K562 (cell line): ENCODE data around the gene CDC42SE2. TPM values are rescaled to one million over a fixed set of nuclear protein-coding genes. Genes with fewer than 3 reads are reported as not detected.
A peak's percentile ranks its signal among the peaks of the same experiment; 100 is the strongest.

Experiments used
- BRF1 ChIP-seq: IDR thresholded peaks from 3 replicates; pipeline ENCODE4 v1.6.1; 2011; ENCODE audit warnings: borderline replicate concordance, mild to moderate bottlenecking; ENCODE audit not compliant: insufficient read length; ENCODE audit errors: extremely low read depth
- ESRRA ChIP-seq: fragments of 450-650 bp; IDR thresholded peaks from 2 replicates; pipeline ENCODE4 v1.6.1; 2014; ENCODE audit warnings: low read depth, mild to moderate bottlenecking, moderate library complexity, borderline replicate concordance
- KAT7 ChIP-seq: sonication (generic); formaldehyde crosslinking; IDR thresholded peaks from 2 replicates; pipeline ENCODE4 v1.8.0; 2022; ENCODE audit warnings: missing genetic modification reagents, mild to moderate bottlenecking, borderline replicate concordance
- NFYB ChIP-seq: IDR thresholded peaks from 2 replicates; pipeline ENCODE4 v1.6.1; 2011; ENCODE audit warnings: mild to moderate bottlenecking, moderate library complexity; ENCODE audit not compliant: insufficient read length; ENCODE audit errors: extremely low read depth
- RAD21 ChIP-seq, 2 experiments: fragments of 250-450 bp in 1 of 2; fragments of 450-650 bp in 1 of 2; sonication (Bioruptor Pico) in 1 of 2; formaldehyde crosslinking in 1 of 2; IDR thresholded peaks in 1 of 2; conservative IDR thresholded peaks in 1 of 2; 2 replicates each; pipeline versions ENCODE4 v1.4.0 to v1.8.0; 2020 to 2022; ENCODE audit warnings: mild to moderate bottlenecking in 2 of 2, moderate library complexity in 1 of 2
- SOX6 ChIP-seq: fragments of 450-650 bp; IDR thresholded peaks from 2 replicates; pipeline ENCODE4 v1.6.1; 2014; ENCODE audit warnings: mild to moderate bottlenecking
- SP2 ChIP-seq: IDR thresholded peaks from 2 replicates; pipeline ENCODE4 v1.6.1; 2011; ENCODE audit warnings: mild to moderate bottlenecking, low read depth, low read length, moderate library complexity; ENCODE audit not compliant: poor library complexity, severe bottlenecking; ENCODE audit errors: extremely low read depth
- ZNF766 ChIP-seq: fragments of 200-800 bp; sonication (Bioruptor generic); conservative IDR thresholded peaks from 2 replicates; pipeline ENCODE4 v1.6.1; 2016; ENCODE audit warnings: missing genetic modification characterization, missing compliant biosample characterization
- polyA plus RNA-seq, 8 experiments: library from polyadenylated mRNA; depleted of rRNA in 4 of 8; stranded (reverse) in 5 of 8; unstranded in 3 of 8; fragments of >200 nt; fragmentation: Nextera tagmentation in 2 of 8; fragmentation: Illumina TruSeq in 1 of 8; extraction: Ambion mirVana in 2 of 8; extraction: Trizol in 1 of 8; gene quantifications; 2 replicates each; pipeline versions ENCODE4 v1.2.1 to v1.2.3, GENCODE V29; 2011 to 2014; ENCODE audit warnings: inconsistent platforms in 1 of 8, missing spikeins in 1 of 8
- total RNA-seq, 7 experiments: library from RNA; depleted of rRNA in 6 of 7; stranded (reverse); fragments of >200 nt in 6 of 7; fragmentation: Illumina TruSeq in 2 of 7; extraction: Trizol in 2 of 7; gene quantifications; 2 replicates each; pipeline versions ENCODE4 v1.2.1 to v1.2.3, GENCODE V29; 2011 to 2021; ENCODE audit warnings: low replicate concordance in 1 of 7
- TF ChIP-seq, protein P1 (sequence below): sonication (generic); formaldehyde crosslinking; IDR thresholded peaks from 2 replicates; pipeline ENCODE4 v1.8.0; 2022; ENCODE audit warnings: missing genetic modification reagents, mild to moderate bottlenecking, borderline replicate concordance
- TF ChIP-seq, protein P2 (sequence below): fragments of 150-350 bp; conservative IDR thresholded peaks from 2 replicates; pipeline ENCODE4 v1.6.1; 2014; ENCODE audit warnings: low read length

The CDC42SE2 gene
- total and polyA plus RNA-seq, 9 of the 15 experiments (the other 6 are each of a cell fraction or from before 2014, with no cell fraction given), result 24.8 to 44.3 (median 32.7) TPM

DNA sequence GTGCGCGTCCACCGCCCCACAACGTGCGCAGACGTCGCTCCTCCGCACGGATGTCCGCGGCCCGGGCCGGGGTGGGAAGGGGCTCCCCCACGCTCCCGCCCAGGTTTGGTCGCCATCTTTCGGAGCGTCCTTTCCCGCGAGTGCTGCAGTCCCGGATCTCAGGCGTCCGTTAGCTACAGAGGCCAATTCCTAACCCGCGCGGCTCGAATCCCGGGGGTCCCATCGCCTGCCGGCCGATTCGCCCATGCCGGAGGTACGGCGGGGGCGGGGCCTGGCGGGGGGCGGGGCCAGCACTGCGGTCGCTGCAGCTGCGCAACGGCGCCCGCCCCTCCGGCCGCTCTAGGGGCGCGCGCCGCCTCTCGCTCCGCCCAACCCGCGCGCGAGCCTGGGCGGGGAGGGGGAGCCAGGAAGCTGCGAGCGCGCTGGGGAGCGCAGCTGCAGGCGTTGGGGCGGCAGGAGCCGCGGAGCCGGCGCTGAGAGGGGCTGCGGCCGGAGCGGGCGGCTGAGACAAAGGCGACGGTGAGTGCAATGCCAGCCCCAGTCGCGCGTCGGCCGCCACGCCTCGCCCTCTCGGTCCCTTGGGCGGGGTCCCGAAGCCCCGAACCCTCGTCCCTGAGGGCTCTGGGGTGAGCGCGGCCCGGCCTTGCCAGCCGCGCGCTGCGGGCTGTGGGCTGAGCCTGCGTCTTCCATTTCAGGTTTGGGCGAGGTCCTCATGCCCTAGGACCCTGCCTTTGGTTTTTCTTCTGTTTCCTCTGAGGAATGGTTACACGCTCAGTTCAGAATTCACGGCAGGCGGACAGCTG lies at the start of gene CDC42SE2 (continued):
- TF ChIP-seq, protein P1, sequence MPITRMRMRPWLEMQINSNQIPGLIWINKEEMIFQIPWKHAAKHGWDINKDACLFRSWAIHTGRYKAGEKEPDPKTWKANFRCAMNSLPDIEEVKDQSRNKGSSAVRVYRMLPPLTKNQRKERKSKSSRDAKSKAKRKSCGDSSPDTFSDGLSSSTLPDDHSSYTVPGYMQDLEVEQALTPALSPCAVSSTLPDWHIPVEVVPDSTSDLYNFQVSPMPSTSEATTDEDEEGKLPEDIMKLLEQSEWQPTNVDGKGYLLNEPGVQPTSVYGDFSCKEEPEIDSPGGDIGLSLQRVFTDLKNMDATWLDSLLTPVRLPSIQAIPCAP (CRISPR knock-in tag), result no peak
- TF ChIP-seq ESRRA (no peak), BRF1 (no peak), NFYB (no peak), RAD21 (CRISPR knock-in tag; conservative IDR thresholded peaks at IDR 0.05 in 1 of 2, IDR thresholded peaks at IDR 0.05 in 1 of 2) (peak in 1 of 2 experiments; percentile 19; a peak in 2 of 4 replicates), ZNF766 (CRISPR knock-in tag) (no peak), SP2 (no peak), SOX6 (no peak), KAT7 (CRISPR knock-in tag) (0 out of 2 replicates have a peak, but pooled peaks have one; percentile 81)
- TF ChIP-seq, protein P2, sequence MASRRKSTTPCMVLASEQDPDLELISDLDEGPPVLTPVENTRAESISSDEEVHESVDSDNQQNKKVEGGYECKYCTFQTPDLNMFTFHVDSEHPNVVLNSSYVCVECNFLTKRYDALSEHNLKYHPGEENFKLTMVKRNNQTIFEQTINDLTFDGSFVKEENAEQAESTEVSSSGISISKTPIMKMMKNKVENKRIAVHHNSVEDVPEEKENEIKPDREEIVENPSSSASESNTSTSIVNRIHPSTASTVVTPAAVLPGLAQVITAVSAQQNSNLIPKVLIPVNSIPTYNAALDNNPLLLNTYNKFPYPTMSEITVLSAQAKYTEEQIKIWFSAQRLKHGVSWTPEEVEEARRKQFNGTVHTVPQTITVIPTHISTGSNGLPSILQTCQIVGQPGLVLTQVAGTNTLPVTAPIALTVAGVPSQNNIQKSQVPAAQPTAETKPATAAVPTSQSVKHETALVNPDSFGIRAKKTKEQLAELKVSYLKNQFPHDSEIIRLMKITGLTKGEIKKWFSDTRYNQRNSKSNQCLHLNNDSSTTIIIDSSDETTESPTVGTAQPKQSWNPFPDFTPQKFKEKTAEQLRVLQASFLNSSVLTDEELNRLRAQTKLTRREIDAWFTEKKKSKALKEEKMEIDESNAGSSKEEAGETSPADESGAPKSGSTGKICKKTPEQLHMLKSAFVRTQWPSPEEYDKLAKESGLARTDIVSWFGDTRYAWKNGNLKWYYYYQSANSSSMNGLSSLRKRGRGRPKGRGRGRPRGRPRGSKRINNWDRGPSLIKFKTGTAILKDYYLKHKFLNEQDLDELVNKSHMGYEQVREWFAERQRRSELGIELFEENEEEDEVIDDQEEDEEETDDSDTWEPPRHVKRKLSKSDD, result no peak
